ENCODE data around the gene CACNA1E. TPM values are rescaled to one million over a fixed set of nuclear protein-coding genes. Genes with fewer than 3 reads are reported as not detected.

CACNA1E gene
- total RNA-seq, 4 donors from 2014 or later, result 0.03 to 0.05 TPM; not detected in 2

- in situ Hi-C loops (cut with MboI; ENCODE audit: low sequenced_read_pairs in 4 of 4), result no loop called here
- Histone ChIP-seq H3K4me1 (no peaks in the 10 kb centered on the region), H3K27ac (no peak overlapping the region), H3K36me3 (no peaks in the 10 kb centered on the region), H3K4me3 (no peak overlapping the region), H3K27me3 (no peaks in the 10 kb centered on the region), H3K9me3 (no peaks in the 10 kb centered on the region)
- no peak for DNase-seq
- intact Hi-C loops (cut with DNase I; ENCODE audit: low total_unique reads), result no loop called here
- ATAC-seq, result no peak
- TF ChIP-seq CTCF (IDR thresholded peaks at IDR 0.05 in 4 of 5, conservative IDR thresholded peaks at IDR 0.05 in 1 of 5) (no peak), POLR2A (IDR thresholded peaks at IDR 0.05) (no peak)
These were observed 286.5 kb downstream of the CACNA1E start for GRCh38 chr1:181769846-181770245.

GRCh38 chr1:181772714-181773113 is 289.4 kb downstream of the CACNA1E start:
- no peak overlapping the region for H3K4me3 ChIP-seq
- ATAC-seq (no peak), DNase-seq (no peak)
- H3K36me3 ChIP-seq, result no peaks in the 10 kb centered on the region
- intact Hi-C loops (cut with DNase I; ENCODE audit: low total_unique reads) (no loop called here), in situ Hi-C loops (cut with MboI; ENCODE audit: low sequenced_read_pairs in 4 of 4) (no loop called here)
- H3K27ac ChIP-seq, result no peak overlapping the region
- no peaks in the 10 kb centered on the region for H3K27me3 ChIP-seq
- H3K9me3 ChIP-seq, result no peaks in the 10 kb centered on the region
- TF ChIP-seq POLR2A (IDR thresholded peaks at IDR 0.05), result no peak
- no peak for TF ChIP-seq CTCF (IDR thresholded peaks at IDR 0.05 in 4 of 5, conservative IDR thresholded peaks at IDR 0.05 in 1 of 5)
- H3K4me1 ChIP-seq, result no peaks in the 10 kb centered on the region

- Histone ChIP-seq H3K4me1 (no peaks in the 10 kb centered on the region), H3K27me3 (no peaks in the 10 kb centered on the region), H3K27ac (no peak overlapping the region), H3K36me3 (no peaks in the 10 kb centered on the region), H3K9me3 (no peaks in the 10 kb centered on the region), H3K4me3 (no peak overlapping the region)
- no peak for ATAC-seq
- intact Hi-C loops (cut with DNase I; ENCODE audit: low total_unique reads), result no loop called here
- in situ Hi-C loops (cut with MboI; ENCODE audit: low sequenced_read_pairs in 4 of 4), result no loop called here
- TF ChIP-seq POLR2A (IDR thresholded peaks at IDR 0.05), result no peak
- TF ChIP-seq CTCF (IDR thresholded peaks at IDR 0.05 in 4 of 5, conservative IDR thresholded peaks at IDR 0.05 in 1 of 5), result no peak
- DNase-seq, result no peak
These were observed 292.7 kb downstream of the CACNA1E start for GRCh38 chr1:181776044-181776443.

- DNase-seq (no peak), ATAC-seq (no peak)
- H3K4me1 ChIP-seq, result no peaks in the 10 kb centered on the region
- H3K9me3 ChIP-seq, result no peaks in the 10 kb centered on the region
- no peak overlapping the region for H3K27ac ChIP-seq
- in situ Hi-C loops (cut with MboI; ENCODE audit: low sequenced_read_pairs in 4 of 4), result no loop called here
- H3K4me3 ChIP-seq, result no peak overlapping the region
- no peaks in the 10 kb centered on the region for H3K27me3 ChIP-seq
- intact Hi-C loops (cut with DNase I; ENCODE audit: low total_unique reads), result no loop called here
- TF ChIP-seq POLR2A (IDR thresholded peaks at IDR 0.05) (no peak), CTCF (IDR thresholded peaks at IDR 0.05 in 4 of 5, conservative IDR thresholded peaks at IDR 0.05 in 1 of 5) (no peak)
- no peaks in the 10 kb centered on the region for H3K36me3 ChIP-seq
These were observed 294.0 kb downstream of the CACNA1E start for GRCh38 chr1:181777286-181777685.

GRCh38 chr1:181777812-181778211 is 294.5 kb downstream of the CACNA1E start:
- intact Hi-C loops (cut with DNase I; ENCODE audit: low total_unique reads), result no loop called here
- TF ChIP-seq POLR2A (IDR thresholded peaks at IDR 0.05), result no peak
- TF ChIP-seq CTCF (IDR thresholded peaks at IDR 0.05 in 4 of 5, conservative IDR thresholded peaks at IDR 0.05 in 1 of 5), result no peak
- Histone ChIP-seq H3K27ac (no peak overlapping the region), H3K9me3 (no peaks in the 10 kb centered on the region), H3K36me3 (no peaks in the 10 kb centered on the region), H3K4me1 (no peaks in the 10 kb centered on the region), H3K4me3 (no peak overlapping the region), H3K27me3 (no peaks in the 10 kb centered on the region)
- no peak for ATAC-seq
- in situ Hi-C loops (cut with MboI; ENCODE audit: low sequenced_read_pairs in 4 of 4), result no loop called here
- no peak for DNase-seq

Data from gastrocnemius medialis (tissue), 4 donors.